GM19467 (cell line): ENCODE data around the gene POU2AF3.

Experiments
- ATAC-seq: cut with Tn5 transposase; IDR thresholded peaks from one replicate; pipeline ENCODE4 v1.9.1; 2021; ENCODE audit warnings: mild to moderate bottlenecking, moderate library complexity; ENCODE audit not compliant: unreplicated experiment

The POU2AF3 gene

GRCh38 chr11:111327908-111328624 lies 29.7 kb downstream of the POU2AF3 start:
- ATAC-seq, result no peak

GRCh38 chr11:111329306-111330204 lies 31.2 kb downstream of the POU2AF3 start:
- ATAC-seq, result no peak

GRCh38 chr11:111330234-111330893 lies 32.0 kb downstream of the POU2AF3 start:
- ATAC-seq, result no peak

GRCh38 chr11:111331711-111332479 lies 33.5 kb downstream of the POU2AF3 start:
- ATAC-seq, result no peak

GRCh38 chr11:111334532-111335502 lies 36.5 kb downstream of the POU2AF3 start:
- ATAC-seq, result no peak

GRCh38 chr11:111335549-111335948 lies 37.2 kb downstream of the POU2AF3 start:
- ATAC-seq, result no peak

GRCh38 chr11:111336062-111336461 lies 37.7 kb downstream of the POU2AF3 start:
- no peak for ATAC-seq

GRCh38 chr11:111336582-111337256 lies 38.4 kb downstream of the POU2AF3 start:
- ATAC-seq, result no peak

GRCh38 chr11:111339758-111340388 lies 41.5 kb downstream of the POU2AF3 start:
- no peak for ATAC-seq

GRCh38 chr11:111342329-111342728 lies 44.0 kb downstream of the POU2AF3 start:
- no peak for ATAC-seq

GRCh38 chr11:111344032-111344431 lies 45.7 kb downstream of the POU2AF3 start:
- ATAC-seq, result no peak

- ATAC-seq, result no peak
Measured at GRCh38 chr11:111347002-111347722, 48.8 kb downstream of the POU2AF3 start.

- no peak for ATAC-seq
Measured at GRCh38 chr11:111347723-111348115, 49.4 kb downstream of the POU2AF3 start.

GRCh38 chr11:111348147-111348546 lies 49.8 kb downstream of the POU2AF3 start:
- no peak for ATAC-seq

- no peak for ATAC-seq
Measured at GRCh38 chr11:111349191-111349695, 50.9 kb downstream of the POU2AF3 start.

GRCh38 chr11:111350811-111351210 lies 52.5 kb downstream of the POU2AF3 start:
- no peak for ATAC-seq

GRCh38 chr11:111351374-111352055 lies 53.2 kb downstream of the POU2AF3 start:
- ATAC-seq, result no peak
